ENCODE results near the gene URB1.

The URB1 gene

GRCh38 chr21:32353002-32353711, 39.7 kb downstream of the URB1 start:
- Mint-ChIP-seq H3K27ac (no peak overlapping the region), H3K36me3 (ENCODE audit: insufficient read depth) (peaks cover 36% of the 10 kb centered on the region), H3K4me1 (ENCODE audit: low read depth in 2 of 2) (peaks cover 4% of the 10 kb centered on the region in 2 donors), H3K4me3 (no peak overlapping the region), H3K27me3 (no peaks in the 10 kb centered on the region), H3K9me3 (no peaks in the 10 kb centered on the region)
- no peak for DNase-seq
- no peak for ATAC-seq (replicated peaks)

DNA sequence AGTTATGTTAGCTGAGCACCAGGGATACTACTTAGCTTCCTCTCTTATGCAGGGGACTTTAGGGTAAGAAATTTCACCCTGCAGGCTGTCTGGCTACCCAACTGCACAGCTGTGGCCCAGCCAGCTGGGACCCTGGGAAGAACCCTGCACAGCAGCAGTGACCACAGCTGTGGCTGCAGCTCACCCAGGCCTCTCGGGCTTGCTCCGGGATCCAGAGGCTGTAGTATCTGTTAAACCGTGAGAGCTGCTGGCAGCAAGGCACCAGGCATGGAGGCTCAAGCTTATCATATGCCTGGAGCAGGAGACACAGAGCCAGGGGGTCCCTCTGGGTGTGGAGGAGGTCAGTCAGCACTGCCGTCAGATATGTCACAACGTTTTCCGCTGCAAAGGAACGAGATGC, 40.3 kb downstream of the URB1 start:
- ATAC-seq (replicated peaks): no peak
- Mint-ChIP-seq H3K4me3 (no peak overlapping the region), H3K9me3 (no peaks in the 10 kb centered on the region), H3K27me3 (no peaks in the 10 kb centered on the region), H3K27ac (no peak overlapping the region), H3K36me3 (ENCODE audit: insufficient read depth) (peaks cover 42% of the 10 kb centered on the region), H3K4me1 (ENCODE audit: low read depth in 2 of 2) (peaks cover 4% of the 10 kb centered on the region in 2 donors)
- no peak for DNase-seq

GRCh38 chr21:32351428-32351827, 41.4 kb downstream of the URB1 start:
- Mint-ChIP-seq H3K27ac (no peak overlapping the region), H3K4me1 (ENCODE audit: low read depth in 2 of 2) (peaks cover 4% of the 10 kb centered on the region in 2 donors), H3K27me3 (no peaks in the 10 kb centered on the region), H3K4me3 (no peak overlapping the region), H3K9me3 (no peaks in the 10 kb centered on the region), H3K36me3 (ENCODE audit: insufficient read depth) (peaks cover 39% of the 10 kb centered on the region)
- DNase-seq: no peak
- ATAC-seq (replicated peaks): no peak

DNA sequence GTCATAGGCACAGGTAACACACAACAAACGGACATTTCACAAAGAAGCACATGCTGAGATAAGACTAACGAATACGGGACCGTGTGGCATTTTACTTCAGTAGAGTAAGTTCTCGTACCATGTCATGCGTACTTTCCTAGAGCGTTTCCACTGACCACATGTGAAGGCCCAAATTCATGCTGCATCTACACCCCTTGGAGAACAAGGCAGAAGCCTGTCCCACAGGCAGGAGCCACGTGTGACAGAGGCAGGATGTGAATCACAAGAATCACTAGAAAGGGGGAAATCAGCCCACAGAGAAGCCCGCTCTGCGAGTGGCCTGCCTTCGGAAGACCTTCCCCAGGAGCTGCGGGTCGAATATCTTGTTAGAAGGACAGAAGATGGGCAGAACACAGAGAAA, 41.8 kb downstream of the URB1 start:
- peaks cover 4% of the 10 kb centered on the region in 2 donors for H3K4me1 Mint-ChIP-seq (ENCODE audit: low read depth in 2 of 2)
- H3K27ac Mint-ChIP-seq: no peak overlapping the region
- peaks cover 36% of the 10 kb centered on the region for H3K36me3 Mint-ChIP-seq (ENCODE audit: insufficient read depth)
- H3K27me3 Mint-ChIP-seq: no peaks in the 10 kb centered on the region
- H3K9me3 Mint-ChIP-seq: no peaks in the 10 kb centered on the region
- DNase-seq (no peak), ATAC-seq (replicated peaks) (no peak)
- H3K4me3 Mint-ChIP-seq: no peak overlapping the region

DNA sequence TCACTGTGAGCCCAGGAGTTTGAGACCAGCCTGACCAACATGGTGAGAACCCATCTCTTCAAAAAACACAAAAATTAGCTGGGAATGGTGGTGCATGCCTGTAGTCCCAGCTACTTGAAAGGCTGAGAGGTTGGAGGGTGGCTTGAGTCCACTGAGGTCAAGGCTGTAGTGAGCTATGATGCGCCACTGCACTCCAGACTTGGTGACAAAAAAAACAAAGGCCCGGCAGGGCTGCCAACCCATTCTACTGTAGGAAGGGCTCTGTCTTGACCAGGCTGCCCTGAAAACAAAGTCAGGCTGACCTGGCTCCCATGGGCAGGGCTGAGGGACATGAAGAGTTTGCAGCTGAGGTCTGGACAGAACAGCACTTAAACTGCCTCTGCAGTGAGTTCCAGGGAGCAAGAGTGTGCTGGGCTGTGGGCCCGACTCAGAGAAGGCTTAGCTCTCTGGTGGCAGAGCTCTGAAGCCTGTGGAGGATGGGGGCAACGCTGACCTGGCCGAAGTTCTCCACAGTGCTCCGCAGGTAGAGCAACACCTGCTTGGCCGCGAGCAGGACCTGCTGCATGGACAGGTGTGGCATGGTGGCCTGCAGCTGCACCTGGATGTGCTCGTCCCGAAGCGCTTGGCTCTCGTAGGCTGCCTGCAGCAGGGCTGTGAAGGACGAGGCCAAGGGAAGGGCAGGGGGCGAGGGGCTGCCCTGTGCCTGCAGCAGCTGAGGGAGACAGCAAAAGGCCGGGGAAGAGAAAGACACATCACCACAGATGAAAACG, 42.4 kb downstream of the URB1 start:
- ATAC-seq (replicated peaks) (no peak), DNase-seq (no peak)
- peaks cover 32% of the 10 kb centered on the region for H3K36me3 Mint-ChIP-seq (ENCODE audit: insufficient read depth)
- H3K4me1 Mint-ChIP-seq (ENCODE audit: low read depth in 2 of 2): peaks cover 4% of the 10 kb centered on the region in 2 donors
- H3K27ac Mint-ChIP-seq: no peak overlapping the region
- no peaks in the 10 kb centered on the region for H3K9me3 Mint-ChIP-seq
- H3K27me3 Mint-ChIP-seq: no peaks in the 10 kb centered on the region
- H3K4me3 Mint-ChIP-seq: no peak overlapping the region

GRCh38 chr21:32349333-32349944, 43.4 kb downstream of the URB1 start:
- DNase-seq (no peak), ATAC-seq (replicated peaks) (no peak)
- Mint-ChIP-seq H3K4me3 (no peak overlapping the region), H3K36me3 (ENCODE audit: insufficient read depth) (peaks cover 36% of the 10 kb centered on the region), H3K4me1 (ENCODE audit: low read depth in 2 of 2) (peaks cover 4% of the 10 kb centered on the region in 2 donors), H3K27ac (peak overlapping the region in 1 of 2 donors; percentile 75), H3K9me3 (peaks cover 3 to 6% of the 10 kb centered on the region in 2 donors), H3K27me3 (no peaks in the 10 kb centered on the region)

DNA sequence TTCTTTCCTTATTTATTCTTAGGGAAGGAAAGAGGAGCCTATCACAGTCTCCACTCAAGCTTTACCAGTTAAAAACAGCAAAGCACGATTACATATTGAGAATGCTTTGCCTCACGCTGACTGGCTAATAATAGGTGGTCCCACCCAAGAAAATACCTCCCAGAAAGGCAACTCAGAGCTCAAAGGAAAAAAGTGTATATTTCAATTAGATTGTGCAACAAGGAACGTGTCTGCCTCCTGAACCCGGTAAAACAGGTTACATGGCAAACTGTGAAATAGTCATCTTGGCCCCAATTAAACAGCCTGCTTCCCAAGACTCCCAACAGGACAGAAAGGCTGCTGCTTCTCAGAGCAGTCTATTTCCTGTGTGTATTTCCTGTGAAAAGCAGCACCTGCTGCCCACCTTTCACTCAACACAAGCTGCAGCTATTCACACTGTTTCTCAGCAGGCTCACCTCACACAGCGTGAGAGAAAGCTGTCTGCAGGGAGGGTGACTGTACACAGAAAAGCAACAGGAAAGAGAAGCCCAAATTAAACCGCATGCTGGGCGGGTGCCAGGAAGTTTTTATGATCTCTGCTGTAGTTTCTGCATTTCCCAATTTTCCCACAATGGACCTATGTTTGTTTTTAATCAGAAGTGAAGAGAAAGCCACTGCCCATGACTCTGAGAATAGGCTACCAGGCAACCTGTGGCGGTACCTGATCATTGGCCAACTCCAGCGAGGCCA, 44.0 kb downstream of the URB1 start:
- ATAC-seq (replicated peaks) (no peak), DNase-seq (no peak)
- Mint-ChIP-seq H3K27me3 (no peaks in the 10 kb centered on the region), H3K36me3 (ENCODE audit: insufficient read depth) (peaks cover 41% of the 10 kb centered on the region), H3K4me1 (ENCODE audit: low read depth in 2 of 2) (peaks cover 4% of the 10 kb centered on the region in 2 donors), H3K4me3 (no peak overlapping the region), H3K27ac (peak overlapping the region in 1 of 2 donors; percentile 75), H3K9me3 (peaks cover 6 to 9% of the 10 kb centered on the region in 2 donors)

GRCh38 chr21:32347977-32348376, 44.8 kb downstream of the URB1 start:
- Mint-ChIP-seq H3K36me3 (ENCODE audit: insufficient read depth) (peaks cover 46% of the 10 kb centered on the region), H3K9me3 (peaks cover 6 to 9% of the 10 kb centered on the region in 2 donors), H3K4me3 (no peak overlapping the region), H3K27ac (no peak overlapping the region), H3K4me1 (ENCODE audit: low read depth in 2 of 2) (peaks cover 4% of the 10 kb centered on the region in 2 donors), H3K27me3 (no peaks in the 10 kb centered on the region)
- ATAC-seq (replicated peaks): no peak
- DNase-seq: no peak

GRCh38 chr21:32347351-32347750, 45.5 kb downstream of the URB1 start:
- Mint-ChIP-seq H3K4me3 (no peak overlapping the region), H3K4me1 (ENCODE audit: low read depth in 2 of 2) (peaks cover 4% of the 10 kb centered on the region in 2 donors), H3K27ac (no peak overlapping the region), H3K36me3 (ENCODE audit: insufficient read depth) (peaks cover 49% of the 10 kb centered on the region), H3K27me3 (no peaks in the 10 kb centered on the region), H3K9me3 (peaks cover 6 to 9% of the 10 kb centered on the region in 2 donors)
- ATAC-seq (replicated peaks) (no peak), DNase-seq (no peak)

DNA sequence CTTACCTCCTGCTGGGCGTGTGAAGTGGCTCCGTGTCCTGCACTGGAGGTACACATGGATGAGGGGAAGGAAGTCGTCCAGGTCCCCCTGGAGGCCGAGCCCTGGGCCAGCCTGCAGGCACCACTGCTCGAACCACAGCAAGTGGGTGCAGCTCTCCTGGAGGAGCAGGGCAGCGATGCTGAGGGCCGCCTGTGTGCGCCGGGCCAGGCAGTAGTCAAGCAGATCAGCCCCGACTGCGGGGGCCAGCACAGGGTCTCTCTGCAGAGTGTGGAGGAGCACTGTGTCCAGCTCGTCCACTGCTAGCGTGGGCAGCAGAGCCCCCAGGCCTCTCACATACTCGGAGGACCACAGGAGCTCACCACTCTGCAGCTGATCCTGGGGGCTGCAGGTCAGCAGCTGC, 45.9 kb downstream of the URB1 start:
- no peak overlapping the region for H3K27ac Mint-ChIP-seq
- H3K4me1 Mint-ChIP-seq (ENCODE audit: low read depth in 2 of 2): peaks cover 4% of the 10 kb centered on the region in 2 donors
- H3K4me3 Mint-ChIP-seq: no peak overlapping the region
- ATAC-seq (replicated peaks) (no peak), DNase-seq (no peak)
- no peaks in the 10 kb centered on the region for H3K27me3 Mint-ChIP-seq
- peaks cover 6 to 9% of the 10 kb centered on the region in 2 donors for H3K9me3 Mint-ChIP-seq
- H3K36me3 Mint-ChIP-seq (ENCODE audit: insufficient read depth): peaks cover 50% of the 10 kb centered on the region

- no peak overlapping the region for H3K4me3 Mint-ChIP-seq
- ATAC-seq (replicated peaks) (no peak), DNase-seq (no peak)
- peaks cover 6 to 9% of the 10 kb centered on the region in 2 donors for H3K9me3 Mint-ChIP-seq
- peak overlapping the region in 1 of 2 donors; percentile 38 for H3K27ac Mint-ChIP-seq
- H3K4me1 Mint-ChIP-seq (ENCODE audit: low read depth in 2 of 2): no peaks in the 10 kb centered on the region
- H3K27me3 Mint-ChIP-seq: no peaks in the 10 kb centered on the region
- peaks cover 58% of the 10 kb centered on the region for H3K36me3 Mint-ChIP-seq (ENCODE audit: insufficient read depth)
Measured at GRCh38 chr21:32340863-32341848, 51.7 kb downstream of the URB1 start.

- ATAC-seq (replicated peaks) (no peak), DNase-seq (no peak)
- Mint-ChIP-seq H3K4me1 (ENCODE audit: low read depth in 2 of 2) (peaks cover 0 to 3% of the 10 kb centered on the region in 2 donors), H3K27me3 (no peaks in the 10 kb centered on the region), H3K36me3 (ENCODE audit: insufficient read depth) (peaks cover 53% of the 10 kb centered on the region), H3K9me3 (no peaks in the 10 kb centered on the region), H3K27ac (peak overlapping the region in 1 of 2 donors; percentile 63), H3K4me3 (no peak overlapping the region)
Measured at GRCh38 chr21:32338209-32338921, 54.4 kb downstream of the URB1 start.

Data from effector memory CD8-positive, alpha-beta T cell (primary cell).